ENCODE results near the gene CSAD.

DNA sequence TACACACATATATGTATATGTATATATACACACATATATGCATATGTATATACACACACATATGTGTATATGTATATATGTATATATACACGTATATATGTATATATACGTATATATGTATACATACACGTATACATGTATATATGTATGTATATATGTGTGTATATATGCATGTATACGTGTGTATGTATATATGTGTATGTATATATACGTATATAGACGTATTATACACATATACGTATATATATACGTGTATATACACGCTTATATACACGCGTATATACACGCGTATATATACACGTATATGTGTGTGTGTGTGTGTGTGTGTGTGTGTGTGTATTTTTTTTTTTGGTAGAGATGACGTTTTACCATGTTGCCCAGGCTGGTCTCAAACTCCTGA lies 33.1 kb downstream of the CSAD start:
- TF ChIP-seq, protein P1, sequence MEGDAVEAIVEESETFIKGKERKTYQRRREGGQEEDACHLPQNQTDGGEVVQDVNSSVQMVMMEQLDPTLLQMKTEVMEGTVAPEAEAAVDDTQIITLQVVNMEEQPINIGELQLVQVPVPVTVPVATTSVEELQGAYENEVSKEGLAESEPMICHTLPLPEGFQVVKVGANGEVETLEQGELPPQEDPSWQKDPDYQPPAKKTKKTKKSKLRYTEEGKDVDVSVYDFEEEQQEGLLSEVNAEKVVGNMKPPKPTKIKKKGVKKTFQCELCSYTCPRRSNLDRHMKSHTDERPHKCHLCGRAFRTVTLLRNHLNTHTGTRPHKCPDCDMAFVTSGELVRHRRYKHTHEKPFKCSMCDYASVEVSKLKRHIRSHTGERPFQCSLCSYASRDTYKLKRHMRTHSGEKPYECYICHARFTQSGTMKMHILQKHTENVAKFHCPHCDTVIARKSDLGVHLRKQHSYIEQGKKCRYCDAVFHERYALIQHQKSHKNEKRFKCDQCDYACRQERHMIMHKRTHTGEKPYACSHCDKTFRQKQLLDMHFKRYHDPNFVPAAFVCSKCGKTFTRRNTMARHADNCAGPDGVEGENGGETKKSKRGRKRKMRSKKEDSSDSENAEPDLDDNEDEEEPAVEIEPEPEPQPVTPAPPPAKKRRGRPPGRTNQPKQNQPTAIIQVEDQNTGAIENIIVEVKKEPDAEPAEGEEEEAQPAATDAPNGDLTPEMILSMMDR (conservative IDR thresholded peaks at IDR 0.05; ENCODE audit: low read depth, low read length), result no peak
- TF ChIP-seq EZH2 (IDR thresholded peaks at IDR 0.05; ENCODE audit: borderline replicate concordance, low read depth, low read length, poor library complexity, severe bottlenecking), result no peak
